GM12878 (cell line): Measurements from ENCODE around the gene TMEM138. TPM values are rescaled to one million over a fixed set of nuclear protein-coding genes. Genes with fewer than 3 reads are reported as not detected.
A peak's percentile ranks its signal among the peaks of the same experiment; 100 is the strongest.

Experiments
- ATAC-seq: fragments of 200-7000 bp; cut with Tn5 transposase; 3 replicates; pipeline ENCODE4 v1.9.1; 2020; ENCODE audit warnings: mild to moderate bottlenecking, moderate library complexity
- Bru-seq: library from RNA; stranded (reverse); fragments of 400-500 nt; gene quantifications from one replicate; lab custom pipeline; 2021; lab: Mats Ljungman, UMichigan
- BruChase-seq, 2 experiments: library from RNA; stranded (reverse); fragments of 400-500 nt; gene quantifications; one replicate each; lab custom pipeline; 2021; lab: Mats Ljungman, UMichigan
- BruUV-seq: library from RNA; stranded (reverse); fragments of 400-500 nt; replicated peaks from 2 replicates; lab custom pipeline; 2021; lab: Mats Ljungman, UMichigan
- CTCF ChIA-PET: fragments of 300-600 bp; sonication (Branson Sonifier 250); formaldehyde crosslinking; extraction: SDS; loops from one replicate; lab custom pipeline; 2021; ENCODE audit warnings: inconsistent platforms; lab: Yijun Ruan, JAX
- POLR2A ChIA-PET: fragments of 350-600 bp; formaldehyde crosslinking; extraction: SDS; loops from one replicate; lab custom pipeline; 2021; ENCODE audit warnings: inconsistent platforms; lab: Charles Lee
- RAD21 ChIA-PET: fragments of 300-600 bp; sonication (Branson Sonifier 250); formaldehyde crosslinking; loops from one replicate; lab custom pipeline; 2023; ENCODE audit warnings: antibody characterized with exemption; ENCODE audit not compliant: unreplicated experiment; lab: Charles Lee
- SMC1A ChIA-PET: fragments of 300-600 bp; sonication (Branson Sonifier 250); formaldehyde crosslinking; loops from one replicate; lab custom pipeline; 2023; ENCODE audit not compliant: unreplicated experiment, uncharacterized antibody; lab: Charles Lee
- DNase-seq: peaks from one replicate; pipeline ENCODE4 v3.0.0-alpha.2; 2011; ENCODE audit warnings: low read depth, low spot score
- FAIRE-seq: peaks from 3 replicates; lab custom pipeline; 2011; peaks lifted over from hg19 to GRCh38; lab: Jason Lieb, UNC
- H2AFZ ChIP-seq: 2 replicates; pipeline ENCODE4 v1.6.0; 2011; ENCODE audit warnings: low read depth, low read length, control low read depth; ENCODE audit not compliant: control insufficient read depth
- H3K27ac ChIP-seq: 2 replicates; pipeline ENCODE4 v1.5.1; 2011; ENCODE audit warnings: control low read depth; ENCODE audit not compliant: control insufficient read depth, insufficient read depth
- H3K27me3 ChIP-seq, 2 experiments: replicated peaks in 1 of 2; 2 replicates each; pipeline versions ENCODE4 v1.6.0 to v1.6.1; 2011; ENCODE audit warnings: low read length in 1 of 2; ENCODE audit not compliant: control insufficient read depth in 2 of 2, insufficient read depth in 2 of 2
- H3K36me3 ChIP-seq, 2 experiments: 2 replicates each; pipeline ENCODE4 v1.5.1; 2011; ENCODE audit warnings: low read length in 1 of 2; ENCODE audit not compliant: control insufficient read depth in 2 of 2, insufficient read depth in 2 of 2
- H3K4me1 ChIP-seq: 2 replicates; pipeline ENCODE4 v1.6.1; 2011; ENCODE audit warnings: mild to moderate bottlenecking, low read length, moderate library complexity, mixed read lengths; ENCODE audit not compliant: control insufficient read depth, insufficient read depth
- H3K4me2 ChIP-seq: 2 replicates; pipeline ENCODE4 v1.6.0; 2011; ENCODE audit warnings: control low read depth; ENCODE audit not compliant: control insufficient read depth, insufficient read depth
- H3K4me3 ChIP-seq: fragments of 200-600 bp; sonication (generic); 2 replicates; pipeline ENCODE4 v1.5.1; 2016
- H3K79me2 ChIP-seq: 2 replicates; pipeline ENCODE4 v1.6.0; 2011; ENCODE audit warnings: low read length; ENCODE audit not compliant: control insufficient read depth, insufficient read depth
- H3K9ac ChIP-seq: 2 replicates; pipeline ENCODE4 v1.8.0; 2011; ENCODE audit warnings: low read length, control low read depth, mixed read lengths; ENCODE audit not compliant: control insufficient read depth, insufficient read depth
- H3K9me3 ChIP-seq: replicated peaks from 3 replicates; pipeline ENCODE4 v1.5.1; 2011; ENCODE audit warnings: mild to moderate bottlenecking, low read length; ENCODE audit not compliant: control insufficient read depth, insufficient read depth
- H4K20me1 ChIP-seq: 2 replicates; pipeline ENCODE4 v1.6.0; 2011; ENCODE audit not compliant: control insufficient read depth, insufficient read depth
- CBX5 ChIP-seq: sonication (generic); IDR thresholded peaks from 2 replicates; pipeline ENCODE4 v1.6.1; 2016; ENCODE audit warnings: low read depth, moderate library complexity, mild to moderate bottlenecking, inconsistent platforms
- CREB1 ChIP-seq: IDR thresholded peaks from 2 replicates; pipeline ENCODE4 v1.6.1; 2012; ENCODE audit warnings: low read depth, mild to moderate bottlenecking, inconsistent platforms
- FOXK2 ChIP-seq: fragments of 450-650 bp; IDR thresholded peaks from 2 replicates; pipeline ENCODE4 v1.6.1; 2017; ENCODE audit warnings: mild to moderate bottlenecking, moderate library complexity
- KDM1A ChIP-seq: fragments of 200-600 bp; sonication (generic); IDR thresholded peaks from 2 replicates; pipeline ENCODE4 v1.6.1; 2016; ENCODE audit warnings: borderline replicate concordance
- NFYB ChIP-seq: IDR thresholded peaks from 2 replicates; pipeline ENCODE4 v1.6.1; 2011; ENCODE audit warnings: low read depth, mild to moderate bottlenecking, low read length, improper control_type of control experiment, moderate library complexity; ENCODE audit not compliant: insufficient read depth
- NR2F1 ChIP-seq: fragments of 450-650 bp; conservative IDR thresholded peaks from 2 replicates; pipeline ENCODE4 v1.6.1; 2017; ENCODE audit warnings: mild to moderate bottlenecking
- POU2F2 ChIP-seq: IDR thresholded peaks from 3 replicates; pipeline ENCODE4 v1.6.1; 2011; ENCODE audit warnings: low read depth, mild to moderate bottlenecking, low read length, borderline replicate concordance
- RB1 ChIP-seq: fragments of 450-650 bp; formaldehyde crosslinking; IDR thresholded peaks from 2 replicates; pipeline ENCODE4 v1.6.1; 2017; ENCODE audit warnings: mild to moderate bottlenecking, borderline replicate concordance
- SIX5 ChIP-seq: IDR thresholded peaks from 2 replicates; pipeline ENCODE4 v1.6.1; 2011; ENCODE audit warnings: mild to moderate bottlenecking, low read depth, low read length, moderate library complexity; ENCODE audit not compliant: severe bottlenecking
- SMAD5 ChIP-seq: IDR thresholded peaks from 2 replicates; pipeline ENCODE4 v1.6.1; 2016; ENCODE audit warnings: antibody characterized with exemption, low read depth
- SMARCA5 ChIP-seq: fragments of 450-650 bp; IDR thresholded peaks from 2 replicates; pipeline ENCODE4 v1.6.1; 2017; ENCODE audit warnings: mild to moderate bottlenecking
- SUPT20H ChIP-seq: IDR thresholded peaks from 2 replicates; pipeline ENCODE4 v1.6.1; 2011; ENCODE audit warnings: low read depth, mild to moderate bottlenecking, low read length, moderate library complexity, borderline replicate concordance; ENCODE audit not compliant: control insufficient read depth
- YY1 ChIP-seq: IDR thresholded peaks from 2 replicates; pipeline ENCODE4 v1.6.1; 2011; ENCODE audit warnings: low read depth, mild to moderate bottlenecking, low read length
- WGBS: methylation state at CpG from one replicate; pipeline ENCODE4 v1.1.6; 2016; ENCODE audit warnings: low lambda C conversion rate; ENCODE audit not compliant: insufficient replicate concordance, insufficient coverage; ENCODE audit errors: missing lambda C conversion rate; 5-methylcytosine and 5-hydroxymethylcytosine counted together
- in situ Hi-C: fragments of 300-500 bp; cut with MboI; formaldehyde crosslinking; loops from 9 replicates; pipeline ENCODE4 v1.14.3; 2018; ENCODE audit warnings: mixed read lengths
- intact Hi-C: fragments of 100-400 bp; cut with micrococcal nuclease; formaldehyde crosslinking; loops from one replicate; pipeline ENCODE4 v1.14.2; 2022; ENCODE audit not compliant: unreplicated experiment
- long read RNA-seq, 2 experiments: library from polyadenylated mRNA; unstranded; transcript quantifications; one replicate each; pipeline ENCODE4 v2.0.0, GENCODE V29; 2019 to 2020
- polyA minus RNA-seq, 3 experiments: library from RNA; depleted of rRNA, polyadenylated mRNA; stranded (reverse); fragments of >200 nt; gene quantifications; 2 replicates each; pipeline ENCODE4 v1.2.3, GENCODE V29; 2011
- polyA plus RNA-seq, 11 experiments: library from polyadenylated mRNA; depleted of rRNA in 4 of 11; unstranded in 6 of 11; stranded (reverse) in 5 of 11; fragments of >200 nt; fragmentation: Nextera tagmentation in 4 of 11; fragmentation: Illumina TruSeq in 1 of 11; extraction: Ambion mirVana in 4 of 11; extraction: Trizol in 1 of 11; gene quantifications; 1 replicate in 1 of 11; 2 replicates in 10 of 11; pipeline versions ENCODE4 v1.2.1 to v1.2.3, GENCODE V29; 2011 to 2016; ENCODE audit warnings: inconsistent platforms in 2 of 11, missing spikeins in 2 of 11, low read depth in 1 of 11
- total RNA-seq, 4 experiments: library from RNA; depleted of rRNA in 3 of 4; stranded (reverse); fragments of >200 nt in 3 of 4; fragmentation: Illumina TruSeq in 1 of 4; extraction: Trizol in 1 of 4; gene quantifications; 2 replicates each; pipeline versions ENCODE4 v1.2.1 to v1.2.3, GENCODE V29; 2013 to 2021
- TF ChIP-seq, protein P1 (sequence below): fragments of 450-650 bp; IDR thresholded peaks from 2 replicates; pipeline ENCODE4 v1.6.1; 2014; ENCODE audit warnings: mild to moderate bottlenecking
- TF ChIP-seq, protein P2 (sequence below): IDR thresholded peaks from 2 replicates; pipeline ENCODE4 v1.6.1; 2011; ENCODE audit warnings: mild to moderate bottlenecking, low read depth, low read length, moderate library complexity; ENCODE audit not compliant: insufficient replicate concordance

The TMEM138 gene
- total RNA-seq (2013; cell fraction: nucleolus; rRNA removed), result 115 and 125 TPM in 2 replicates
- total RNA-seq (2014; rRNA removed) (28.5 and 30.1 TPM in 2 replicates), total RNA-seq (2014; rRNA removed; fragmentation: Illumina TruSeq; extraction: Trizol) (37.4 and 43.0 TPM in 2 replicates), total RNA-seq (2021) (44.5 and 47.6 TPM in 2 replicates), polyA plus RNA-seq (2011; rRNA removed) (93.6 and 116 TPM in 2 replicates), polyA plus RNA-seq (2014; fragmentation: Illumina TruSeq; extraction: Trizol) (72.8 and 82.6 TPM in 2 replicates), polyA plus RNA-seq (2014; fragmentation: Nextera tagmentation; extraction: Ambion mirVana) (10 to 100 TPM; 64.2 to 87.2 TPM), polyA plus RNA-seq (2014; rRNA removed) (46.4 and 48.2 TPM in 2 replicates), polyA plus RNA-seq (2016; fragmentation: Nextera tagmentation; extraction: Ambion mirVana) (10 to 100 TPM; 83.5 to 86.3 TPM), polyA minus RNA-seq (2011; rRNA and poly(A)+ RNA removed) (88.5 and 94.5 TPM in 2 replicates), Bru-seq, nascent RNA (percentile 91 among the genes with signal in this experiment), BruChase-seq, experiment 1, labeled RNA remaining after a 6-hour chase (percentile 82 among the genes with signal in this experiment), BruChase-seq, experiment 2, labeled RNA remaining after a 2-hour chase (percentile 85 among the genes with signal in this experiment)
- 21.0 TPM for polyA plus RNA-seq (2011; ENCODE audit: low read depth)
- 80.1 and 99.6 TPM in 2 replicates for polyA plus RNA-seq (2011; cell fraction: cytosol; rRNA removed)
- polyA plus RNA-seq (2011; cell fraction: nucleus; rRNA removed), result 139 and 147 TPM in 2 replicates
- 27.0 and 33.6 TPM in 2 replicates for polyA plus RNA-seq (2012)
- polyA minus RNA-seq (2011; cell fraction: cytosol; rRNA and poly(A)+ RNA removed), result 14.8 and 15.4 TPM in 2 replicates
- polyA minus RNA-seq (2011; cell fraction: nucleus; rRNA and poly(A)+ RNA removed), result 45.6 and 97.5 TPM in 2 replicates
- long read RNA-seq, experiment 1, transcript TMEM138-201 (5 exons, 1,848 nt), result major isoform, 24 of 34 reads
- long read RNA-seq, experiment 1, partial matches to known transcripts, result 2 of 34 reads
- long read RNA-seq, experiment 1, other reads (novel, unspliced or antisense), result 8 of 34 reads
- long read RNA-seq, experiment 2, transcript TMEM138-201 (5 exons, 1,848 nt), result major isoform, 53 of 99 reads
- long read RNA-seq, experiment 2, partial matches to known transcripts, result 6 of 99 reads
- long read RNA-seq, experiment 2, other reads (novel, unspliced or antisense), result 32 of 99 reads

DNA sequence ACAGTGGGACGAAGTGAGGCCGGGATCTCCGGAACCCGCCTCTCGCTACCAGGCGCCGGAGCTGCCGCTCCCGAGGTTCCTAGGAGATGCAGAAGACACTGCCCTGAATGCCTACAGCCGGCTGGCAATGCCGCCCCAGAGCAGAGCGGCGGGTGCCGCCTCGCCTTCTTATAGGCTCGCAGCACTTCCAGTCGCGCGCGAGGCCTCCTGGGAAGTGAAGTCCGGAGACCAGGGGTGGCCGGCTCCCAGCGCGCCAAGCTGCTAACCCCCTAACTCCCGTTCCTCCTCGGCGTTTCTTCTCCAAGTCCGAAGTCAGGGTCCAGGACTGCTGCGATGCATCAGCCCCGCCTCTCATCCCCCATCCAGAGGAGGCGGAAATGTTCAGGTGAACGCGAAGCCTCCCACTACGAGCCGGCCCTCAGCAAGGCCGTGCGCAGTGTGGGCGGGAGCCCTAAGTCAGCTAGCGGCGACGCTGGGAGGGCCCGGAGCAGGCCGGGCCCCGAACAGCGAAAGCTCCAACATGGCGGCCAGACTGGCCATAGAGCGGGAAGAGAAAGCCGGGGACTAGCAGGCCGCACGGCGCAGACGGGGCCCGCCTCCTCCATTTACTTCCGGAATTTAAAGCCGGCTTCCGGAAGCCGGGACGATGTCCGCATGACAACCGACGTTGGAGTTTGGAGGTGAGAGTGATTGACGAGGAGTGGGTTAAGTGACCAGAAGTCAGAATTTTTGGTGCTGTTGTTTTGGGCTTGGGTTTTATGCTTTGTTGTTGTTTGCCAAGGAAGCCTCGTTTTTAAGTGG, at the start of gene TMEM138, which contains the start of gene CYB561A3:
TSS of gene TMEM138 (plus strand) at position 634 of the 801 bp plus-strand sequence. CDS start 2,017 bp downstream, outside the sequence.
TSS of gene CYB561A3 (minus strand) at position 142 of the 801 bp plus-strand sequence. CDS start 5,169 bp downstream, outside the sequence.
- no TSS peak for BruUV-seq
- POLR2A ChIA-PET, result interaction anchor here (0.6 to 8.7 kb wide), 13 partner anchors 7 to 320 kb away, joined by 3 to 111 read pairs (median 4); partner anchors contain the start of genes CPSF7, DDB1, SDHAF2 and TKFC
- H2AFZ ChIP-seq, result peak within 1 kb of the TSS; percentile 99
- WGBS, result under 1% methylated on average over 63 of the region's 63 CpGs
- intact Hi-C loops (loop anchor here (1.0 kb wide), 1 partner anchor 29 kb away; the partner anchor contains the start of genes DDB1 and TKFC), in situ Hi-C loops (no loop called here)
- CTCF ChIA-PET, result interaction anchor here (0.6 to 23.9 kb wide), 7 partner anchors 7 to 50 kb away, joined by 3 to 387 read pairs (median 5); partner anchors contain the start of gene TMEM216
- H3K4me3 ChIP-seq, result peak within 1 kb of the TSS; percentile 99
- H3K27ac ChIP-seq, result peak within 1 kb of the TSS; percentile 98
- no peaks in the 10 kb centered on the region for H3K9me3 ChIP-seq
- peaks cover 28% of the 10 kb centered on the region for H3K4me1 ChIP-seq
- H4K20me1 ChIP-seq, result no peaks in the 10 kb centered on the region
- DNase-seq (peak; percentile 85), FAIRE-seq (peak; percentile 65), ATAC-seq (peak; percentile 88)
- H3K79me2 ChIP-seq, result peaks cover 51% of the 10 kb centered on the region
- RAD21 ChIA-PET, result interaction anchor here (0.8 to 13.0 kb wide), 6 partner anchors 7 to 67 kb away, joined by 3 to 172 read pairs (median 26); partner anchors contain the start of genes CPSF7, DDB1, SDHAF2 and TKFC
- peaks cover 6 to 11% of the 10 kb centered on the region in 2 experiments for H3K36me3 ChIP-seq
- H3K4me2 ChIP-seq, result peak within 1 kb of the TSS; percentile 89
- H3K9ac ChIP-seq, result peak within 1 kb of the TSS; percentile 91
- SMC1A ChIA-PET, result interaction anchor here (0.7 to 12.8 kb wide), 7 partner anchors 8 to 101 kb away, joined by 3 to 243 read pairs (median 8); partner anchors contain the start of genes DDB1, TKFC, TMEM216 and VWCE
- H3K27me3 ChIP-seq, result no peaks in the 10 kb centered on the region
- peak; percentile 86; the same call in 2 of the 3 replicates for TF ChIP-seq POU2F2
- peak; percentile 58; the same call in 1 of the 2 replicates for TF ChIP-seq SMARCA5
- TF ChIP-seq, protein P1, sequence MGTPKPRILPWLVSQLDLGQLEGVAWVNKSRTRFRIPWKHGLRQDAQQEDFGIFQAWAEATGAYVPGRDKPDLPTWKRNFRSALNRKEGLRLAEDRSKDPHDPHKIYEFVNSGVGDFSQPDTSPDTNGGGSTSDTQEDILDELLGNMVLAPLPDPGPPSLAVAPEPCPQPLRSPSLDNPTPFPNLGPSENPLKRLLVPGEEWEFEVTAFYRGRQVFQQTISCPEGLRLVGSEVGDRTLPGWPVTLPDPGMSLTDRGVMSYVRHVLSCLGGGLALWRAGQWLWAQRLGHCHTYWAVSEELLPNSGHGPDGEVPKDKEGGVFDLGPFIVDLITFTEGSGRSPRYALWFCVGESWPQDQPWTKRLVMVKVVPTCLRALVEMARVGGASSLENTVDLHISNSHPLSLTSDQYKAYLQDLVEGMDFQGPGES, result no peak
- TF ChIP-seq NFYB, result peak; percentile 74
- peak; percentile 97 for TF ChIP-seq YY1
- TF ChIP-seq FOXK2, result no peak
- no peak for TF ChIP-seq KDM1A
- peak; percentile 59 for TF ChIP-seq SIX5
- no peak for TF ChIP-seq SUPT20H
- TF ChIP-seq NR2F1, result peak; percentile 55
- TF ChIP-seq SMAD5, result peak; percentile 82
- TF ChIP-seq CBX5, result peak; percentile 89; the same call in 1 of the 2 replicates
- TF ChIP-seq, protein P2, sequence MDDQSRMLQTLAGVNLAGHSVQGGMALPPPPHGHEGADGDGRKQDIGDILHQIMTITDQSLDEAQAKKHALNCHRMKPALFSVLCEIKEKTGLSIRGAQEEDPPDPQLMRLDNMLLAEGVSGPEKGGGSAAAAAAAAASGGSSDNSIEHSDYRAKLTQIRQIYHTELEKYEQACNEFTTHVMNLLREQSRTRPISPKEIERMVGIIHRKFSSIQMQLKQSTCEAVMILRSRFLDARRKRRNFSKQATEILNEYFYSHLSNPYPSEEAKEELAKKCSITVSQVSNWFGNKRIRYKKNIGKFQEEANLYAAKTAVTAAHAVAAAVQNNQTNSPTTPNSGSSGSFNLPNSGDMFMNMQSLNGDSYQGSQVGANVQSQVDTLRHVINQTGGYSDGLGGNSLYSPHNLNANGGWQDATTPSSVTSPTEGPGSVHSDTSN, result peak; percentile 76
- peak; percentile 93; the same call in 1 of the 2 replicates for TF ChIP-seq RB1
- TF ChIP-seq CREB1, result peak; percentile 74; the same call in 1 of the 2 replicates
